Stimulated activated CD4-positive, alpha-beta T cell treated with anti-CD3 and anti-CD28 coated beads, Interleukin-2, amount 100 ng/mL, for 4 hours (primary cell): Measurements from ENCODE around the gene PAPOLA.

Experiments used
- DNase-seq: peaks from one replicate; pipeline ENCODE4 v3.0.0-alpha.2; 2020; ENCODE audit warnings: low read depth

The PAPOLA gene

DNA sequence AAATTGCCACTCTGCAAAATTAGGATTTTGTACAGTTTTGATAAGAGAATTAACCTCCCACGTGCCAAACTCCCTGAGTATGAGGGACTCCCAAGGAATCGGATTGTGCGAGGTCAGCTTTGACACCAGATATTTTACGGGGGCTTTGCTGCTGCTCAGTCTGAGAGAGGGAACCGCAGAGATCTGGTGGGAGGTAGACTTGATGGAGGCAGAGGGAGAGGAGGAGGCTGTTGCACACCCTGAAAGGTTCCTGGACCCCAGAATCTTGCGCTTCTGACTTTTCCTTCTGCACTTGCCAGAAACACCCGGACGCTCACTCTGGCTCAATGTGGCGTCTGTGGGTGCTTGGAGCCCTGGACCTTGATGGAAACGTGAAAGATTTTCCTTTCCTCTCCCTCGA lies 83.9 kb downstream of the PAPOLA start:
- DNase-seq, result no peak

DNA sequence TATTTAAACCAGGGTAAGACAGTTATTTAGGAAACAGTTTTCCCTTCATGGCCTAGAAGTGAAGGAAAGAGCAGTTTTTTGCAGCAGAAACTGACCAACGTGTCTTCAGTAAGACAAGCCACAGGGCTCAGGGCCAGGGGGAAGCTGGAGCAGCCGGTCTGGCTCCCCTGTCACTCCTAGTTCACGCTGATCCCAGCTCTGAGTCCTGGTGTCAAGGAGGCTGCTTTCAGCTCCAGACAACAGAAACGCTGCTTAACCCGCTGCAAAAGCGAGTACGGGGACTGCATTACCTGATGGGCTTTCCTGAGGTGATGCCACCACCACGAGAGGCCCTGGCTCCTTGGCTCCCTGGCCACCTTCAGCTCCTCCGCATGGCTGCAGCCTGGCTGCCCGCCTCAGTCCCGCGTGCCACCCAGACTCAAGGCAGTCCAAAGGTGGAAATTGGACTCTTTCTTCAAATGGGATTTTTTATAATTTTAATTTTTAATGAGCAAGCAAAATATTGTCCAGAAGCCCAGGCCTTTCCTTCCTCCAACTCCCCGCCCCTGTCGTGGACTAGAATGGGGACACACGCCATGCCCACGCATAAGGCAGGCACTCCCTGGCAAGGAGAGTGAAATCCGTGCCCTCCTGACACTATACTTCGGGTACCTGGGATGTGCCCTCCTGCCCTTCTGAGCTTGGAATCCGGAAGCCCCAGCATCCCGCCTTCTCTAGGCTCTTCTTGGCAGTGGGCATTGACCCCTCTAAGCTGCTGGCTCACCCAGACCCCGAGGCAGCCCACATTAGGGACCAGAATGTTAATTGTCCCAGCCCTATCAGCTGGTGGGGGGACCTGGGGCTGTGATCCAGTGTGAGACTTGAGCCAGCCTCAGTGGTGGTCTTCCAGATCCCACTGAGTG lies 85.0 kb downstream of the PAPOLA start:
- no peak for DNase-seq

DNA sequence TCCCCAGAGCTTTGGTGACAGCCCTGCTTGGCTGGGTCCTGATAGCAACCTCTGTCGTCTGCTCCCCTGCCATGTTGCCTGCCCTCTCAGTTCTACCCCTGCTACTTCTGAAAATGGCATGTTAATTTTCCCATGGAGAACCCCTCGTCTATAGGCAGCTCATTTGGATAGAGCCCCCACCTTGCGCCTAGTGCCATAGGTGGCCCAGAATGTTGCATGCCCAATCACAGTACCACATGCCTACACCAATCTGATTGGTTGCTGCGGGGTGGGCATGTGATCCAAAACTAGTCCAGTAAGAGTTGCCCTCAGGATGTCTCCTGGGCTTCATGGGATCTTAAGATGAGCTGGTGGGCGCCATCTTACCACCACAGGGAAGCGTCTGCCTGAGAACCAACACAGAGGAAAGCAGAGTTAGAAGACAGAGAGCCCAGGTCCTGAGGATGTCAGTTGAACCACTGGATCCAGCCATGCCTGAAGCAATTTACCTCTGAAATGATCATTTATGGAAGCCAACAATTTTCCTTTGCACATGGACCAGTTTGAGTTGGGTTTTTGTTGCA lies 85.7 kb downstream of the PAPOLA start:
- no peak for DNase-seq

DNA sequence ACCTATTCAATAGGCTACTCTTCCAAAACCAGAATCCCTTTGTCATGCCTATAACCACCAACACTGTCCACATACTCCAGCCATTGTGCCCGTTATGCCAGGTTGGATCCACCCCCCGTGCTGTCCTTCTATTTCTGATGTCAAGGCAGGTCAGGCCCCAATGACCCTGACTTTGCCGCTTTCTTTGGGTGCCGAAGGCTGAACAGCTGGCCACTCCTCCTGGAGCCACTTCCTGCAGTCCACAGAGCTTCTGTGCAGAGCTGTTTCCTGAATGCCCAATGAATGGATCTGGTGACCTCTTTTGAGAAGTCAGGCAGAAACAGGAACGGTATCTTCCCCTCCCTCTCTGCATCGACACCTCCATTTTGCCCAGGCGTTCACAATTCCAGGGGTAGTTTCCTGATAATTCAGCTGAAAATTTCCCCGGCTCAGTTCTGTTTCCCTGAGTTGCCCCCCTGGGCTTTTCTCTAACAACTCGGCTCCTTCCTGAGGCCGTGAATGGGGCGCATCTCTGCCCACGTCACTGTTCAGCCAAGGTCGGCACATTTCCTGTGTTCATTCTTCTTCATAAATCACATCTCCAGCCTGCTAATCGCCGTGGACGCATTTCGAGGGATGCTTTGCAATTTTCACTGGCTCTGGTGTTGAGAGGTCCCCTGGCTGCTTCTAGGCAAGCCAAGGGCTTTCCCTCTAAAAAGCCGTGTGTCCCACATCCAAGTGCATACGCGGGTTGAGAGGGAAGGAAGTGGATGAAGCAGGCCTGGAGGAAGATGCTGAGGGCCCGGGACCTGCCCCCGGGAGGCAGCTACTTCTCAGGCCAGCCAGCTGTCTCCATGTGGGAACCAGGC lies 86.5 kb downstream of the PAPOLA start:
- DNase-seq, result no peak

DNA sequence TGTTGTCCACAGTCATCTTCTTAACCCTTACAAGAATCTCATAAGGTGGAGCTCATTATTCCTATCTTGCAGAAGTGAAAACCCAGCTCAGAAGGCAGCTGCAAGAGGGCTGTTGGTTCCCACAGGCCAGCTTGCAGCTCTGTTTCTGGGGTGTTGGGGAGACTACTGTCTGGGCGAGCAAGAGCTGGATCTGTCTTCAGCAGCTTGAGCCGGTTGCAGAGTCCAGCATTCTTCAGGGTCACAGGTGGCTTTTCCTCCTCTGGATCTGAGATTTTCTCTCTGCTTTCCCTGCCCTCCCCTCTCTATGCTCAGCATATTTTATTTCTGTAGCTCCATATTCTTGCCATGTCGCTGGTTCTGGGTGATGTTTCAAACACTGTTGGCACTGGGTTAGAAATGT lies 87.4 kb downstream of the PAPOLA start:
- DNase-seq, result no peak

DNA sequence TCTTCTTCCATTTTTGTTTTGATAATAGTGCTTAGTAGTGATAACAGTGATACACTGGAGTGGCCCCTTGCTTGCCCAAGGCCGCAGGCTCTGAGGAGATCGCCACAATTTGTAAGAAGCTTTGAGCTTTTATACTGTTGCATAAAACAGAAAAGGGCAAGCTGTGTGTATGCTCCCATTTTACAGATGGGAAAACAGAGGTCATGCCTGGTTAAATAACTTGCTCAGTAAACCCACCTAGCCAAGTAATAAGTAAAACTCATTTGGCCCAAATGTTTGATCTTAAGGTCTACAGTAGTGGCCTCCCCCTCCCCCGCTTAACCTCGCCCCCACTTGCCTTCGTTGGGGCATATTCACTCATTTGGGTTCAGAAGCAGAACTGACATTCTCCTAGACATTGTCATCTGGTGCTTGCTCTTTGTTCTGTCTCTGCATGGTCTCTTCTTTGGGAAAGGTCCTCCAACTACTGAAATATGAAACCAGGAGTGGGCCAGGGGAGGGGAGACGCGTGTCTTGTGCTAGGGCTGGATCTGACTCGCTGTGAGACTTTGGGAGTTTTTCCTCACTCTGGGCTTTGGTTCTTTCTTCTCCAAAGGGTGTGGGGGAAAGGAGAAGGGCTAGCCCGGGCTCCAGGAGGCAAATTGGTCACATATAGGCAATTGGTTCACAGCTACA lies 88.1 kb downstream of the PAPOLA start:
- DNase-seq, result no peak

DNA sequence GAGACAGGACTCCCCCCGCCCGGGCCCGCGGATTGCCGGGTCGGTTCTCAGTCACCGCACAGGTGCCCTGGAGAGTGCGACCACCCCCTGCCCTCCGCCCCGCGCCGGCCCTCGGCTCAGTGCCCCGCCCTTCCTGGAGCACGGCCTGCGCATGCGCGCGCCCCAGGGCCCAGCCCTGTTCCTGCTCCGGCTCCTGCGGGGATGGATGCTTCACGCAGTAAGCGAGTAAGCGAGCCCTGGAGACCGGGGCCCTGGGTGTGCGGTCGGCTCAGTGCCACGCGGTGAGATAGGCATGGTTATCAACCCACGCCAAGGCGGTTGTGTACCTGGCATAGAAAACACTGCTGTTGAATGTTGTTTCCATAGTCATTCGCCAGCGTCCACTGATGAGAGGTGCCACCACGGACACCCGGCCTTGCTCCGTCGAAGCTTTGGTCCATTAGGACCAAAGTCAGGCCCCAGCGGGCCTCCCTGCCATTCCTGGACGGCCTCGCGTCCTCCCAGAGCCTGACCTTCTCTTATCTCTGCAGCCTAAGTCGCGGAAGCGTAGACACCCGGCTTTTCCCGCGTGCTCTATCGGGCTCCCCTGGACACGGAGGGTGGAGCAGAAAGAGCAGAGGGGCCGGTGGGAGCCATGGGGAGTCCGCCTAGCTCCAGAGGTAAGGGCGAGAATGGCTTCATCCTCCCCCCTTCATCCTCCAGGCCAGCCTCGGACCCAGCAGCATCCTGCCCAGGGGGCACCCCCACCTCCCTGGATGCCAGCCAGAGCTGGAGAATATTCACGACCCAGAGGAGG lies 90.6 kb downstream of the PAPOLA start:
- DNase-seq, result peak; percentile 43

DNA sequence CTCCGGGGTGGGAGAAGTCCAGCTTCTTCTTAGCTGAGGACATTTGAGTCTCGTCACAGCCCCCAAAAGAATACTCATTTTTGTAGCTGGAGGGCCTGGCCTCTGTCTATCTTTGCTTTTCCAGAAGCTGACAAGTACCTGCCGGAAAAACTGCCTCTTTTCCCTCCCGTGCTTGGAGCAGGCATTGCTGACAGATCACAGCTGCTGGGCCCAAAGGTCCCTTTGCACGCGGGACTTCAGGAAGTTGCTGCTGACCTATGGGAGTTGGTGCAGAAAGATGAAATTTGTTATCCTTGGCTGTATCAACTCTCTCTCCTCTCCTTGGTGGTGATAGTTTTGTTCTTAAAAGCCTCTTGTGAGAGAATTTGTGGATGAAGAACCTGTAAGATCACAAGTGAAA lies 92.8 kb downstream of the PAPOLA start:
- no peak for DNase-seq

DNA sequence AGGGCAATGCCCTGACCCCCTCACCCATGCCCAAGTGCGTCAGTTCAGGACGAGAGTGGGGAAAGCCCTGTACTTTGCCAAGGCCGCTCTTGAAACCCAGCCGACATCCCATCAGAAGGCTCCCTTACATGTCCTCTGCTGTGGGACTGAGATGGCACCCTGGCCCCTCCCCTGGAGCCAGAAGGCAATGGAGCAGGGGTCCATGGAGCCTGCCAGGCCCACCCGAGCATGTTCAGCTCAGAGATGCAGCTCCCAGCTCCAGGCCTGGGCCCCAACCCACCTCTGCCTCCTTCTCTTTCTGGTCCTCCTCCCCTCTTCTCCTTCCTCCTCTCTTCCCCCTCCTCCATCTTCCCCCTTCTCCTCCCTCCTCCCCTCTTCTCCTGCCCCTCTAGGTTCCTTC lies 95.5 kb downstream of the PAPOLA start:
- no peak for DNase-seq

DNA sequence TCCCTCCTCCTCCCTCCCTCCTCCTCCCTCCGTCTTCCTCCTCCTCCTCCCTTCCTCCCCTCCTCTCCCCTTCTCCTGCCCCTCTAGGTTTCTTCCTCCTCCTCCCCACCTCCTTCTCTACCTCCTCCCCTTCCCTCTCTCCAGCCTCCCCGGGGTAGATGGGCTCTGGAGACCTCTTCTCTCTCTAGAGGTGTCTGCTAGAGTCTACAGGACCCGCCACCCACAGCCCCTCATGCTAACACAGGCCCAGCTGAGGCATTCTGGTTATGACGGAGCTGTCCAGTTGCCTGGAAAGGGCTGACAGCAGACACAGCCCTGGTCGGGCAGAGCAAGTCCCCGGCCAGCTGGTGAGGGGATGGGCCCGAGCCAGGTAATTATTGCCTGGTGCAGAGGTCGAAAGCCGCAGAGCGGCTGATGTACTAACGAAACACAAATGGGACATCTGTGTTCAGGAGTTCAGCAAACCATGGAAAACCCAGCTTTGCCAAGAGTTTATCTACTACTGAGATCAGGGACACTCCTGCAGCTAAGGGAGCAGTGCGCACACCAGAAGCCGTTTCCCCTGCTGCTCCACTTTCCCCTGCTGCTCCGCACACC lies 96.2 kb downstream of the PAPOLA start:
- no peak for DNase-seq

DNA sequence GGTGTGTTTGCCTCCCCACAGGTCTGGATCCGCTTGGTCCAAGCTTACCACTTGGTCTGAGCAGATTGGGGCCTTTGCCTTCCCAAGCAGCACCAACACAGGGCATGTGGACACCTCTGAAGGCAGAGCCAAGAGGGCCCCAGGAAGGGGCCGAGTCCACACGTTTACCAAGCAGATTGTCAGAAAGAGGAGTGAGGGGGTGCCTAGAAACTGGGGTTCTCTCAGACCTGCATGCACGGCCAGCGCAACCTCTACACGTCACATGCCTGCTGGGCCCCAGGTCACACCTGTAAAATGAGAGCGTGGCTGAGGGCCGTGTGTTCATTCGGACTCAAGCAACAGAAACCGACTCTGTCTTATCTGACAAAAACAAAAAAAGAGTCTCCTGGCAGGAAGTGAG lies 96.9 kb downstream of the PAPOLA start:
- no peak for DNase-seq

DNA sequence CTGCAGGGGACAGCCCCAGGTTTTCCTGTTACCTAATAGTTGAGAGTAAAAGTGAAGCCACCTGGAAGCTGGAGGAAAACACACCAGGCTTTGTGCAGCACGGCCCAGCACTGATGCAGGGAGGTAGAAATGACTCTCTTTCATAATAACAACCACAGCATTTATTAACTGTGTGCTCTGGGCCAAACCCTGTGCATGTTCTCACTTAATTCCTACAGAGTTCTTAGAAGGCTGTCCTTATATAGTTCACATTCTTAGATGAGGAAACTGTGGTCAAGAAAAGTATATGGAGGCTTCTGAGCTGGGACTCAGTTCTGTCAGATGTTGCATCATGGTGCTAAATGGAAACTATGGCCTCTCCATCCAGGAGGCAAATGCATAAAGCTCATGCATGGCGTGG lies 100.0 kb downstream of the PAPOLA start:
- no peak for DNase-seq

DNA sequence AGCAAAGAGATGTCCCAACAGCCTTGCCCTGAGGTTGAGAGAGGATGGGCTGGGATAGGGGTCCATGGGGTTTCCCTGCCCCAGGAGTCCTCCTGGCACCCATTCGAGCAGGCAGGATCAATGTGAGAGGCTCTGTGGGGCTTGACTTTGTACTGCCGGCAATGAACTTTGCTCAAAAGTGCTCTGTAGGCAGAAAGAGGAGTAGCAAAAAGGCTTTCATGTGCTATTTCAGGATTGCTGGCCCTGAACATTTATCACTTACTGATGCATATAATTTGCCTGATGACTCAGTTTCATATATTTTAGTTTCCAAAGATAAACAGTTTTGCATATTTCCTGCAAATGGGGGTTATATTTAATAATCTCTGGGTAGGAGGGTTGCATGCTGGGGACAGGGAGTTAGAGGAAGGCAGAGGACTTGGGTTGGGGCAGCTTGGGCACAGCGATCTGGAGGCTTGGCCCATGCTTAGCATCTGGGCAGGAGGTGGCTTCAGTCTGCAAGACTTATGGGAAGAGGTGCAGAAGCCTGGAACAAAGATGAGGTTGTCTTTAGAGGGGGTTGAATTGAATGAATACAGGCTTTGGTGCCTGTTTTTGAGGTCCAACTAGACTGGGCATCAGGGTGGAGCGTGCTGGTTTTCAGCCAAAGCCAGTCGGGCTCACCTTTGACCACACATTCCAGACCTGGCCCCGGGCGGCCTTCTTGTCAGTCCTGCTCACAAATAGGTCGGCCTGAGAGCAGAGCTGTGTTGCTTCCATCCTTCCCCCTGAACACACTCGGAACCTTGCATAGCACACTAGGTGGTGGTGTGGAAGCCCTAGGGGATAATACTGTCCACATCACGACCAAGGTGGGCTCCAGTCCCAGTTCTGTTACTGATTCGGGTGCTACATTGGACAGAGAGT lies 101.4 kb downstream of the PAPOLA start:
- DNase-seq, result no peak

DNA sequence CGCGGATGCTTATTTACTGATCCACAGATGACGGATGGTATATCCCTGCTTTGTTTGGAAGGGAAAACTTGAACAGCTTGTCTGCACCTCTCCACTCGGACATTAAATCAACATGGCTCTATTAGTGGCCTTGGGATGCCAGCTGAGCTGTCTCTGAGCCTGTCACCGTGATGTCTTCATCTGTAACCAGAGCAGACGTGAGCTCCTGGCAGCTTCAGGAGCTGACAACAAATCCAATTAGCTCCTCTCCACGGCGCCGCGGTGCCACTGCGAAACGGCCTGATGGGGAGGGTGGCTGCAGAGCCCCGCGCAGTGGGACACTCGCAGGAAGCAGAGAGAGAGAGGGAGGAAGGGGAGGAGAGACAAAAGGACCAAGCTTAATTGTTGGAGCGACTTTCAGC lies 112.3 kb downstream of the PAPOLA start:
- DNase-seq, result no peak

DNA sequence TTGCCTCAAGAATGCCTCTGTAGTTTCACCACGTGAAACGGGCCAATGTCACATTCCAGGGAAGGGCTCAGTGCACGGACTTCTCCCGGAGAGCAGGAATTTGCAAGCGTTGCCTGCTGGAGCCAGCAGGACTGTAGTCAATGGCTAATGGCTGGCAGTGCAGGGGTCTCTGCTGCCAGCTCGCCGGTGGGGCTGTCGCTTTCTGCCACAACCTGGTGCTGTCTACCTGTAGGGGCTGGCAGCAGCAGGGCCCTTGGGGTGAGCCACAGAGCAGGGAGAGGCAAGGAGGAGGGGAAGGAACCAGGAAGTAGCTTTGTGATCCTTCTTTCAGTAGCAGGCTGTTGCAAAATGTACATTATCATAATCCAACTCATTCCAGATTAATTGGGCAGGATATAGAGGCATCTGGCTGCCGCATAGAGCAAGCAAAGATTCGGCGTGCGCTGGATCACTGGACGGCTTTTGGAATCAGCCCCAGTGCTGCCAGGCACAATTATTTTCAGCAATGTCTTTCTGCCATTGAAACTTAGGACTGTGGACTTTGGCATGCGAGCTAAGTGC lies 114.1 kb downstream of the PAPOLA start:
- DNase-seq, result no peak
